ENCODE measurements around the gene IL36B.

Gene IL36B

GRCh38 chr2:113061896-113062770 lies 9.5 kb upstream of the IL36B start:
- H3K4me3 ChIP-seq (replicated peaks; ENCODE audit: low read depth, low read length): no peak overlapping the region
- no peak for DNase-seq (ENCODE audit: extremely low read depth, insufficient read length)
- TF ChIP-seq CTCF (IDR thresholded peaks at IDR 0.05; ENCODE audit: insufficient read depth, low read length, poor library complexity, severe bottlenecking): no peak
- no peaks in the 10 kb centered on the region; the same call in 1 of the 2 replicates for H3K27me3 ChIP-seq (replicated peaks; ENCODE audit: control insufficient read depth, insufficient read depth, low read length)
- H3K36me3 ChIP-seq (ENCODE audit: control insufficient read depth, insufficient read depth, low read length): no peaks in the 10 kb centered on the region

GRCh38 chr2:113061241-113061640 lies 8.6 kb upstream of the IL36B start:
- no peaks in the 10 kb centered on the region; the same call in 1 of the 2 replicates for H3K27me3 ChIP-seq (replicated peaks; ENCODE audit: control insufficient read depth, insufficient read depth, low read length)
- no peak for DNase-seq (ENCODE audit: extremely low read depth, insufficient read length)
- H3K4me3 ChIP-seq (replicated peaks; ENCODE audit: low read depth, low read length): no peak overlapping the region
- TF ChIP-seq CTCF (IDR thresholded peaks at IDR 0.05; ENCODE audit: insufficient read depth, low read length, poor library complexity, severe bottlenecking): no peak
- H3K36me3 ChIP-seq (ENCODE audit: control insufficient read depth, insufficient read depth, low read length): no peaks in the 10 kb centered on the region

- no peaks in the 10 kb centered on the region; the same call in 1 of the 2 replicates for H3K27me3 ChIP-seq (replicated peaks; ENCODE audit: control insufficient read depth, insufficient read depth, low read length)
- no peak for DNase-seq (ENCODE audit: extremely low read depth, insufficient read length)
- no peak for TF ChIP-seq CTCF (IDR thresholded peaks at IDR 0.05; ENCODE audit: insufficient read depth, low read length, poor library complexity, severe bottlenecking)
- no peaks in the 10 kb centered on the region for H3K36me3 ChIP-seq (ENCODE audit: control insufficient read depth, insufficient read depth, low read length)
- H3K4me3 ChIP-seq (replicated peaks; ENCODE audit: low read depth, low read length): no peak overlapping the region
These were observed 8.1 kb upstream of the IL36B start for GRCh38 chr2:113060796-113061195.

- no peak for DNase-seq (ENCODE audit: extremely low read depth, insufficient read length)
- H3K4me3 ChIP-seq (replicated peaks; ENCODE audit: low read depth, low read length): no peak overlapping the region
- H3K36me3 ChIP-seq (ENCODE audit: control insufficient read depth, insufficient read depth, low read length): no peaks in the 10 kb centered on the region
- H3K27me3 ChIP-seq (replicated peaks; ENCODE audit: control insufficient read depth, insufficient read depth, low read length): no peaks in the 10 kb centered on the region; the same call in 1 of the 2 replicates
- TF ChIP-seq CTCF (IDR thresholded peaks at IDR 0.05; ENCODE audit: insufficient read depth, low read length, poor library complexity, severe bottlenecking): no peak
These were observed 7.7 kb upstream of the IL36B start for GRCh38 chr2:113060396-113060795.

- DNase-seq (ENCODE audit: extremely low read depth, insufficient read length): no peak
- H3K36me3 ChIP-seq (ENCODE audit: control insufficient read depth, insufficient read depth, low read length): no peaks in the 10 kb centered on the region
- TF ChIP-seq CTCF (IDR thresholded peaks at IDR 0.05; ENCODE audit: insufficient read depth, low read length, poor library complexity, severe bottlenecking): no peak
- no peaks in the 10 kb centered on the region; the same call in 1 of the 2 replicates for H3K27me3 ChIP-seq (replicated peaks; ENCODE audit: control insufficient read depth, insufficient read depth, low read length)
- no peak within 1 kb of the TSS for H3K4me3 ChIP-seq (replicated peaks; ENCODE audit: low read depth, low read length)
These were observed 6.6 kb upstream of the IL36B start, which contains the start of gene IL36RN for GRCh38 chr2:113058998-113059960. Gene IL36RN (plus strand): TSS chr2:113059198. CDS start chr2:113059439, 241 bp downstream.
